H1 (cell line): ENCODE data around the gene IGLL1. TPM values are rescaled to one million over a fixed set of nuclear protein-coding genes. Genes with fewer than 3 reads are reported as not detected.

ENCODE experiments used
- CTCF ChIA-PET: fragments of 300-600 bp; sonication (Branson Sonifier 250); formaldehyde crosslinking; loops from one replicate; lab custom pipeline; 2021; ENCODE audit not compliant: partially characterized antibody; lab: Charles Lee
- POLR2A ChIA-PET: fragments of 300-600 bp; sonication (Branson Sonifier 250); formaldehyde crosslinking; loops from one replicate; lab custom pipeline; 2021; ENCODE audit warnings: inconsistent platforms; ENCODE audit not compliant: partially characterized antibody; lab: Charles Lee
- DNase-seq, 2 experiments: peaks; one replicate each; pipeline versions ENCODE4 v3.0.0 to v3.0.0-alpha.2; 2010 to 2022; ENCODE audit warnings: low spot score in 2 of 2, low read depth in 1 of 2, mixed read lengths in 1 of 2
- FAIRE-seq: peaks from 2 replicates; lab custom pipeline; 2011; peaks lifted over from hg19 to GRCh38; lab: Jason Lieb, UNC
- H2AFZ ChIP-seq: 2 replicates; pipeline ENCODE4 v1.8.1; 2012; ENCODE audit warnings: low read length, inconsistent platforms
- H2AK5ac ChIP-seq: 2 replicates; pipeline ENCODE4 v1.6.1; 2013; ENCODE audit warnings: low read depth, low read length
- H2BK120ac ChIP-seq: replicated peaks from 2 replicates; pipeline ENCODE3; 2013; ENCODE audit warnings: low read depth, low read length, inconsistent platforms
- H2BK12ac ChIP-seq: 2 replicates; pipeline ENCODE4 v1.6.1; 2013; ENCODE audit warnings: low read depth, low read length
- H2BK15ac ChIP-seq: 2 replicates; pipeline ENCODE4 v1.6.1; 2013; ENCODE audit warnings: low read length
- H2BK20ac ChIP-seq: 2 replicates; pipeline ENCODE4 v1.6.1; 2013; ENCODE audit warnings: low read length
- H2BK5ac ChIP-seq: 2 replicates; pipeline ENCODE4 v1.6.1; 2013; ENCODE audit warnings: low read depth, low read length
- H3K14ac ChIP-seq: 2 replicates; pipeline ENCODE4 v1.6.1; 2013; ENCODE audit warnings: inconsistent platforms; ENCODE audit not compliant: insufficient read length
- H3K18ac ChIP-seq: 2 replicates; pipeline ENCODE4 v1.6.1; 2013; ENCODE audit warnings: low read length; ENCODE audit errors: extremely low read depth
- H3K23ac ChIP-seq: 2 replicates; pipeline ENCODE4 v1.6.1; 2013; ENCODE audit warnings: inconsistent platforms; ENCODE audit not compliant: insufficient read length
- H3K23me2 ChIP-seq: 2 replicates; pipeline ENCODE4 v1.6.1; 2013; ENCODE audit warnings: low read depth, low read length
- H3K27ac ChIP-seq: 2 replicates; pipeline ENCODE4 v1.6.1; 2011; ENCODE audit warnings: low read depth, low read length, inconsistent platforms
- H3K27me3 ChIP-seq, 4 experiments: replicated peaks in 1 of 4; 1 replicate in 1 of 4; 2 replicates in 3 of 4; pipeline versions ENCODE4 v1.6.1 to v1.8.1; 2011 to 2013; ENCODE audit warnings: low read length in 3 of 4, mild to moderate bottlenecking in 3 of 4, inconsistent platforms in 2 of 4, mixed read lengths in 2 of 4, moderate library complexity in 1 of 4; ENCODE audit not compliant: control insufficient read depth in 3 of 4, insufficient read depth in 3 of 4; ENCODE audit errors: extremely low read depth in 1 of 4
- H3K36me3 ChIP-seq, 4 experiments: 2 replicates each; pipeline versions ENCODE4 v1.6.1 to v1.8.1; 2011 to 2013; ENCODE audit warnings: mild to moderate bottlenecking in 4 of 4, low read length in 3 of 4, moderate library complexity in 2 of 4, control low read depth in 1 of 4, inconsistent platforms in 1 of 4; ENCODE audit not compliant: insufficient read depth in 4 of 4, control insufficient read depth in 2 of 4
- H3K4ac ChIP-seq: replicated peaks from 2 replicates; pipeline ENCODE3; 2013; ENCODE audit warnings: low read length, low read depth, mixed read lengths, inconsistent platforms; ENCODE audit not compliant: insufficient read length
- H3K4me1 ChIP-seq, 4 experiments: replicated peaks in 1 of 4; 1 replicate in 1 of 4; 2 replicates in 3 of 4; pipeline versions ENCODE4 v1.6.1 to v1.8.1; 2011 to 2013; ENCODE audit warnings: low read length in 3 of 4, inconsistent platforms in 2 of 4, mixed read lengths in 1 of 4; ENCODE audit not compliant: insufficient read depth in 4 of 4, control insufficient read depth in 3 of 4
- H3K4me2 ChIP-seq, 2 experiments: 2 replicates each; pipeline versions ENCODE4 v1.6.1 to v1.8.1; 2011 to 2013; ENCODE audit warnings: low read depth in 2 of 2, low read length in 2 of 2, control low read depth in 1 of 2, inconsistent platforms in 1 of 2, mild to moderate bottlenecking in 1 of 2; ENCODE audit not compliant: insufficient read depth in 1 of 2
- H3K4me3 ChIP-seq, 4 experiments: fragments of 200-600, 300-600 bp in 1 of 4; sonication (generic), shearing (Covaris generic), sonication (Bioruptor Twin) in 1 of 4; 2 replicates each; pipeline versions ENCODE4 v1.5.1 to v1.8.1; 2011 to 2016; ENCODE audit warnings: low read length in 4 of 4, low read depth in 3 of 4, control low read depth in 2 of 4, inconsistent platforms in 2 of 4, mild to moderate bottlenecking in 2 of 4, mixed read lengths in 1 of 4, moderate library complexity in 1 of 4; ENCODE audit not compliant: insufficient read depth in 2 of 4; ENCODE audit errors: extremely low read depth in 1 of 4
- H3K56ac ChIP-seq: replicated peaks from 2 replicates; pipeline ENCODE3; 2013; ENCODE audit warnings: low read depth, mild to moderate bottlenecking, mixed read lengths, low read length, inconsistent platforms; ENCODE audit not compliant: insufficient read length
- H3K79me1 ChIP-seq: 2 replicates; pipeline ENCODE4 v1.6.1; 2013; ENCODE audit warnings: low read depth, low read length, control low read depth
- H3K79me2 ChIP-seq, 2 experiments: 2 replicates each; pipeline versions ENCODE4 v1.6.1 to v1.8.1; 2012 to 2013; ENCODE audit warnings: low read length in 2 of 2, mild to moderate bottlenecking in 2 of 2, inconsistent platforms in 1 of 2; ENCODE audit not compliant: insufficient read depth in 2 of 2, control insufficient read depth in 1 of 2
- H3K9ac ChIP-seq, 4 experiments: replicated peaks in 1 of 4; 1 replicate in 1 of 4; 2 replicates in 3 of 4; pipeline versions ENCODE4 v1.6.1 to v1.8.1; 2011 to 2013; ENCODE audit warnings: low read depth in 3 of 4, low read length in 3 of 4, control low read depth in 2 of 4, mild to moderate bottlenecking in 2 of 4, moderate library complexity in 2 of 4, inconsistent platforms in 1 of 4; ENCODE audit errors: extremely low read depth in 1 of 4
- H3K9me3 ChIP-seq, 2 experiments: 2 replicates each; pipeline versions ENCODE4 v1.6.1 to v1.8.1; 2012 to 2013; ENCODE audit warnings: mild to moderate bottlenecking in 2 of 2, moderate library complexity in 2 of 2, control low read depth in 1 of 2, inconsistent platforms in 1 of 2, low read depth in 1 of 2, low read length in 1 of 2, mixed read lengths in 1 of 2; ENCODE audit not compliant: insufficient read depth in 2 of 2
- H4K20me1 ChIP-seq, 2 experiments: replicated peaks in 1 of 2; 2 replicates each; pipeline versions ENCODE3 to v1.8.1; 2011 to 2013; ENCODE audit warnings: inconsistent platforms in 2 of 2, low read length in 2 of 2, mild to moderate bottlenecking in 1 of 2; ENCODE audit not compliant: insufficient read depth in 2 of 2, control insufficient read depth in 1 of 2
- H4K5ac ChIP-seq: 2 replicates; pipeline ENCODE4 v1.6.1; 2013; ENCODE audit warnings: low read length, low read depth, mixed read lengths, inconsistent platforms; ENCODE audit not compliant: insufficient read length
- H4K8ac ChIP-seq: 2 replicates; pipeline ENCODE4 v1.8.0; 2013; ENCODE audit warnings: mild to moderate bottlenecking, moderate library complexity, low read length, inconsistent platforms; ENCODE audit not compliant: insufficient read depth; ENCODE audit errors: extremely low read depth
- H4K91ac ChIP-seq: replicated peaks from 2 replicates; pipeline ENCODE3; 2013; ENCODE audit warnings: low read length, mixed read lengths, inconsistent platforms; ENCODE audit not compliant: insufficient read length
- CBX8 ChIP-seq: fragments of 300-800, 300-1000 bp; sonication (generic); IDR thresholded peaks from 2 replicates; pipeline ENCODE4 v1.7.1; 2016; ENCODE audit warnings: low read depth, low read length, borderline replicate concordance
- KDM5A ChIP-seq: fragments of 200-600 bp; IDR thresholded peaks from 2 replicates; pipeline ENCODE4 v1.7.1; 2012; ENCODE audit warnings: mild to moderate bottlenecking, low read length, inconsistent platforms, mixed read lengths
- MAFK ChIP-seq: IDR thresholded peaks from 2 replicates; pipeline ENCODE4 v1.6.1; 2012; ENCODE audit warnings: low read depth, mild to moderate bottlenecking, improper control_type of control experiment, low read length
- POLR2A ChIP-seq, 2 experiments: IDR thresholded peaks; 1 replicate in 1 of 2; 2 replicates in 1 of 2; pipeline ENCODE4 v1.6.1; 2011; ENCODE audit warnings: low read depth in 2 of 2, low read length in 2 of 2, mild to moderate bottlenecking in 2 of 2; ENCODE audit errors: control extremely low read depth in 1 of 2
- RNF2 ChIP-seq: fragments of 200-900, 300-1000 bp; sonication (generic); IDR thresholded peaks from 2 replicates; pipeline ENCODE4 v1.7.1; 2016; ENCODE audit warnings: borderline replicate concordance, low read depth, mild to moderate bottlenecking, antibody characterized with exemption, low read length; ENCODE audit not compliant: poor library complexity, severe bottlenecking; ENCODE audit errors: missing control alignments
- RXRA ChIP-seq: IDR thresholded peaks from 2 replicates; pipeline ENCODE4 v1.6.1; 2011; ENCODE audit warnings: low read depth, mild to moderate bottlenecking, low read length, moderate library complexity; ENCODE audit not compliant: insufficient read depth
- SIN3A ChIP-seq, 2 experiments: IDR thresholded peaks in 1 of 2; conservative IDR thresholded peaks in 1 of 2; 2 replicates each; pipeline ENCODE4 v1.6.1; 2011 to 2012; ENCODE audit warnings: low read length in 2 of 2, improper control_type of control experiment in 1 of 2, low read depth in 1 of 2, mild to moderate bottlenecking in 1 of 2
- SIRT6 ChIP-seq: IDR thresholded peaks from one replicate; pipeline ENCODE4 v1.7.1; 2012; ENCODE audit warnings: low read length, inconsistent platforms
- SUZ12 ChIP-seq: fragments of 200-600 bp; sonication (generic); IDR thresholded peaks from 2 replicates; pipeline ENCODE4 v1.6.1; 2012; ENCODE audit warnings: mild to moderate bottlenecking, inconsistent platforms, low read length, moderate library complexity, mixed read lengths
- TAF7 ChIP-seq: optimal IDR thresholded peaks from 2 replicates; pipeline ENCODE3; 2011; ENCODE audit warnings: low read depth, mild to moderate bottlenecking, inconsistent platforms, low read length, moderate library complexity, borderline replicate concordance
- TBP ChIP-seq: IDR thresholded peaks from 2 replicates; pipeline ENCODE4 v1.6.1; 2011; ENCODE audit warnings: low read depth, low read length, improper control_type of control experiment
- WGBS, 2 experiments: shearing (Covaris generic) in 1 of 2; methylation state at CpG; one replicate each; pipeline versions ENCODE4 v1.1.6 to v1.1.7; 2013 to 2015; ENCODE audit warnings: low lambda C conversion rate in 2 of 2, mixed read lengths in 2 of 2, inconsistent platforms in 1 of 2, low coverage in 1 of 2, missing lambda C conversion rate in 1 of 2; ENCODE audit not compliant: insufficient replicate concordance in 2 of 2, insufficient coverage in 1 of 2, insufficient read length in 1 of 2; ENCODE audit errors: extremely low coverage in 1 of 2, missing lambda C conversion rate in 1 of 2; 5-methylcytosine and 5-hydroxymethylcytosine counted together
- polyA plus RNA-seq, 7 experiments: library from polyadenylated mRNA; depleted of rRNA in 3 of 7; stranded (reverse) in 5 of 7; unstranded in 2 of 7; fragments of >200 nt in 5 of 7; fragments of 200-250 nt in 2 of 7; gene quantifications; 1 replicate in 5 of 7; 2 replicates in 1 of 7; 4 replicates in 1 of 7; pipeline versions ENCODE4 v1.2.1 to v1.2.3, GENCODE V29; 2011 to 2013; ENCODE audit warnings: missing spikeins in 2 of 7, mixed read lengths in 2 of 7
- total RNA-seq: library from RNA; stranded (reverse); fragmentation: NEBNext Ultra II Directional; extraction: Animal tissue kit (Norgen Biotek cat#: 25700); gene quantifications from 2 replicates; pipeline ENCODE4 v1.2.1, GENCODE V29; 2021
- TF ChIP-seq, protein P1 (sequence below): IDR thresholded peaks from 2 replicates; pipeline ENCODE4 v1.6.1; 2012; ENCODE audit warnings: inconsistent platforms

IGLL1 gene
- total and polyA plus RNA-seq, 2 of the 8 experiments (the other 6 are each of a cell fraction or from before 2014, with no cell fraction given), result not detected

DNA sequence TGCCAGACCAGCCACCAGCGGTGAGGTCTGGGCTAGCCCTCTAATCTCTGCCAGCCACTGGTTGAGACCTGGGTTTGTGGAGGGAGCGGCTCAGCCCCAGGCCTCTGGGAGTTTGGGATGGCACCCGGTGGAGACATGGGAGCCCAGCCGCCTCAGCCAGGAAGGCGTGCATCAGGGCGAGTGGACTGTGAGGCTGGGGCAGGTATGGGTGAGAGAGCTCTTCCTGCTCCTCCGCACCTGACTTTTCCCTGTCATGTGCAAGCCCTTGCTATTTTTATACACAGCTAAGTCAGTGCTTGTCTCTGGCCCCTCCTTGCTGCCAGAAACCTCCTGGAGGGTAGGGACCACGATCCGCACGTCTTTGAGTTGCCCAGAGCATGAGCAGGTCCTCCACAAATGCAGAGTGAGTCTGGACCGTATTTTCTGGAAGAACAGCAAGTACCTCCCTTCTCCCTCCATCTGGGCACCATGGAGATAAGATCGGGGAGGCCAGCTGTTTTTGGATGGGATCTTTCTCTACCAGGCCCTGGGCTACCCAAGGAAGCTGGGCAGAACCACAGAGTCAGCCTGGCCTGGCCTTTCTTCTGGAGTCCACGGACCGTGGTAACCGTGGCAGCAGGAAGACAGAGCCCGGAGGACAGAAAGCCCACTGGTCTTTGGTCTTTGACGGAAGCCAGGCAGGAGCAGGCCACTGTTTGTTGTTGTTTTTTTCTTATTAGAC, 53.3 kb downstream of the IGLL1 start:
- H3K18ac ChIP-seq, result no peak overlapping the region
- no peak for FAIRE-seq
- H3K56ac ChIP-seq, result no peak overlapping the region
- H2BK5ac ChIP-seq, result no peak overlapping the region
- no peak overlapping the region for H2BK20ac ChIP-seq
- ChIA-PET POLR2A (no interaction called here), CTCF (interaction anchor here (0.7 kb wide), 1 partner anchor 9 kb away, joined by 3 read pairs; no protein-coding TSS in a partner anchor)
- H3K79me1 ChIP-seq, result no peaks in the 10 kb centered on the region
- H4K91ac ChIP-seq, result no peak overlapping the region
- no peak overlapping the region for H2BK12ac ChIP-seq
- no peak overlapping the region for H2AK5ac ChIP-seq
- 93% methylated on average over 17 of the region's 17 CpGs; no CpG with 5 or more reads in 1 of the 2 experiments for WGBS, 2 experiments
- peaks cover 0 to 3% of the 10 kb centered on the region in 2 experiments for H4K20me1 ChIP-seq
- no peak overlapping the region for H3K27ac ChIP-seq
- no peak overlapping the region for H2BK120ac ChIP-seq
- no peak overlapping the region for H2BK15ac ChIP-seq
- H2AFZ ChIP-seq, result no peak overlapping the region
- H3K14ac ChIP-seq, result no peak overlapping the region
- DNase-seq, result no peak
- no peaks in the 10 kb centered on the region for H3K79me2 ChIP-seq
- H3K4me2 ChIP-seq, result no peak overlapping the region
- H4K5ac ChIP-seq, result no peak overlapping the region
- no peak overlapping the region for H3K23ac ChIP-seq
- no peak overlapping the region for H3K4ac ChIP-seq
- H3K9me3 ChIP-seq, result no peaks in the 10 kb centered on the region
- H3K4me3 ChIP-seq, result no peak overlapping the region
- no peak overlapping the region for H4K8ac ChIP-seq
- H3K4me1 ChIP-seq, result peaks cover 0 to 13% (median 3%) of the 10 kb centered on the region in 4 experiments; a peak in 4 of 7 replicates
- peaks cover 6% of the 10 kb centered on the region; the same call in 1 of the 2 replicates for H3K23me2 ChIP-seq
- H3K27me3 ChIP-seq, result peaks cover 5 to 36% (median 27%) of the 10 kb centered on the region in 4 experiments
- H3K9ac ChIP-seq, result no peak overlapping the region
- H3K36me3 ChIP-seq, result no peaks in the 10 kb centered on the region
- no peak for TF ChIP-seq CBX8
- TF ChIP-seq SIRT6, result no peak
- TF ChIP-seq SIN3A (conservative IDR thresholded peaks at IDR 0.05 in 1 of 2, IDR thresholded peaks at IDR 0.05 in 1 of 2; ENCODE audit: low read depth in 1 of 2, low read length in 2 of 2), result no peak
- no peak for TF ChIP-seq MAFK
- TF ChIP-seq TBP, result no peak
- no peak for TF ChIP-seq RNF2
- TF ChIP-seq POLR2A (IDR thresholded peaks at IDR 0.05; ENCODE audit: control extremely low read depth in 1 of 2, low read depth in 2 of 2, low read length in 2 of 2), result no peak
- TF ChIP-seq SUZ12, result no peak
- no peak for TF ChIP-seq KDM5A
- no peak for TF ChIP-seq TAF7
- TF ChIP-seq, protein P1, sequence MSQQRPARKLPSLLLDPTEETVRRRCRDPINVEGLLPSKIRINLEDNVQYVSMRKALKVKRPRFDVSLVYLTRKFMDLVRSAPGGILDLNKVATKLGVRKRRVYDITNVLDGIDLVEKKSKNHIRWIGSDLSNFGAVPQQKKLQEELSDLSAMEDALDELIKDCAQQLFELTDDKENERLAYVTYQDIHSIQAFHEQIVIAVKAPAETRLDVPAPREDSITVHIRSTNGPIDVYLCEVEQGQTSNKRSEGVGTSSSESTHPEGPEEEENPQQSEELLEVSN, result no peak
- TF ChIP-seq RXRA, result no peak
